IPS DF 4.7 (cell line): Measurements from ENCODE around the gene MNAT1.
"Not testable (repeated sequence)": the region's sequence is repeated elsewhere in the genome, so short reads cannot be mapped to it uniquely, and the experiment has no call there.

Source experiments
- DNase-seq: peaks from one replicate; pipeline ENCODE4 v3.0.0-alpha.2; 2013; ENCODE audit warnings: low spot score; ENCODE audit errors: extremely low read depth

The MNAT1 gene

GRCh38 chr14:60734465-60735242 lies at the start of gene MNAT1:
MNAT1 (plus strand) TSS chr14:60734761; CDS start chr14:60734863, 102 bp downstream.
- no peak for DNase-seq

GRCh38 chr14:60686865-60687264 lies 47.7 kb upstream of the MNAT1 start:
- no peak for DNase-seq

GRCh38 chr14:60691383-60692113 lies 43.0 kb upstream of the MNAT1 start:
- DNase-seq, result no peak

DNA sequence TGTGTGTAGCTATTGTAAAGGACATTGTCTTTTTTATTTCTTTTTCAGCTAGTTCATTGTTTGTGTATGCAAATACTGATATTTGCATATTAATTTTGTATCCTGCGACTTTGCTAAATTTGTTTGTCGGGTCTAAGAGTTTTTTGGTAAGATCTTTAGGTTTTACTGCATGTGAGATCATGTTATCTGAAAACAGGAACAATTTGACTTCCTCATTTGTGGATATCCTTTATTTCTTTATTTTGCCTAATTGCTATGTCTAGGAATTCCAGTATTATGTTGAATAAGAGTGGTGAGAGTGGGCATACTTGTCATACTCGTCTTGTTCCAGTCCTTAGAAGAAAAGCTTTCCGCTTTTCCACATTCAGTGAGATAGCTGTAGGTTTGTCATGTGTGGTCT lies 39.2 kb upstream of the MNAT1 start:
- DNase-seq, result no peak

DNA sequence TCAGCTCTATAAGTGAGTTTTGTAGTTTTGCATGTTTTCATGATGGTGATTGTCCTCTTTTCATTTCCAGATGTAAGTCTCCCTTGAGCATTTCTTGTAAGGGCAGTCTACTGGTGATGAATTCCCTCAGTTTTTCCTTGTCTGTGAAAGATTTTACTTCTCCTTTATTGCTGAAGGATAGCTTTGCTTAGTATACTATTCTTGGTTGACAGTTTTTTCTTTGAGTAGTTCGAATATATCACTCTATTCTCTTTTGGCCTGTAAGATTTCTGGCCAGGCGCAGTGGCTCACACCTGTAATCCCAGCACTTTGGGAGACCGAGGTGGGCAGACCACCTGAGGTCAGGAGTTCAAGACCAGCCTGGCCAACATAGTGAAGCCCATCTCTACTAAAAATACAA lies 34.0 kb upstream of the MNAT1 start:
- no peak for DNase-seq

DNA sequence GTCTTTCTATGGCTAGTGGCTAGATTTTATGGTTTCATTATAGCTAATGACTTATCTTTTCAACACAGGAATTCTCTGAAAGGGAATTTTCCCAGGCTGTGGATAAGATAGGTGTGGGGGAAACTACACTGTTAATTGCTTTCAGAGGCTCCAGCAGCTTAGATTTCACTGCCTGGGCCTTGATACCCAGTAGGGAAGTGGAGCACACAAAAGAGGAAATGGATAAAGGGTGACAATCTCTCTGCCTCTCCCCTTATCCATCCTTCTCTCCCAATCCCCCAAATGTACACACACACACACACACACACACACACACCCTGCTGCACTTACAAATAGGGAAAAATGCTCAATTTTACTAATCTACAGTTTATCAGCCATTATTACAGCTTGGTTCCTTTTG lies 29.5 kb upstream of the MNAT1 start:
- no peak for DNase-seq

GRCh38 chr14:60707858-60708257 lies 26.7 kb upstream of the MNAT1 start:
- no peak for DNase-seq

GRCh38 chr14:60710494-60710893 lies 24.1 kb upstream of the MNAT1 start:
- DNase-seq, result no peak

DNA sequence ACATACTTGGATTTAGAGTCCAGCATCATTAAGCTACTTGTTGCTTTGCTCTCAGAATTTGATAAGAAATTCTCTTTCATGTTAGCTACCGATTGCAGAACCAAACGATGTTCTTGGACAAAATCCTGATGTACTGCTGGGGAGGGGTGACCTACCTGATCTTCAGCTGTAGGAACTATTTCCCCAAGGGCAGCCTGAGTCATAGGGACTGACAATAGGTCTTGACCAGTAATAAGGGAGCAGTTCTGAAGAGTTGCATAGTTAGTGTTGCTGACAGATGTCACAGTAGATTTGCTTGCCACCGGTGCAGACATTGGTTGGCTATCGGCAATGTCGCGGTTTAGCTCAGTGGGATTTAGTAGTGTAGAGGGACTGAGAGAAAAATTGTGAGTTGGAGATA lies 21.0 kb upstream of the MNAT1 start:
- DNase-seq, result no peak

DNA sequence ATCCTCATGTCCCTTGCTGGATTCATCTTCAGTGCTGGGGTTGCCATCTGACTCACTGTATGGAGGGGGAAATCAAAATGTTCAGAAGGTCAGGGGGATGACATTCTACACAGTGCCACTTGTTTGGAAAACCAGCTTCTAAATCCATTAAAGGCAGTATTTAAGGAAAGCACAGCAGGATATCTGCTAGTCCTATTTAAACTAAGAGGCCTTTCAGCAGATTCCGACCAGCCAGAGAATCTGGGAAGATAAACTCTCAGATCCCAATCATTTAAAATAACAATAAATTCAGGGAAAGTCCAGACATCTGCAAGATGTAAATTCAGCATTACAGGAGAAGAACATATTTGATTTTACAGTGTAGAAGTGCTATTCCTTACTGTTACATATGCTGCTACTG lies 14.2 kb upstream of the MNAT1 start:
- no peak for DNase-seq

- DNase-seq, result no peak
Observed at GRCh38 chr14:60720962-60721325, 13.6 kb upstream of the MNAT1 start.

DNA sequence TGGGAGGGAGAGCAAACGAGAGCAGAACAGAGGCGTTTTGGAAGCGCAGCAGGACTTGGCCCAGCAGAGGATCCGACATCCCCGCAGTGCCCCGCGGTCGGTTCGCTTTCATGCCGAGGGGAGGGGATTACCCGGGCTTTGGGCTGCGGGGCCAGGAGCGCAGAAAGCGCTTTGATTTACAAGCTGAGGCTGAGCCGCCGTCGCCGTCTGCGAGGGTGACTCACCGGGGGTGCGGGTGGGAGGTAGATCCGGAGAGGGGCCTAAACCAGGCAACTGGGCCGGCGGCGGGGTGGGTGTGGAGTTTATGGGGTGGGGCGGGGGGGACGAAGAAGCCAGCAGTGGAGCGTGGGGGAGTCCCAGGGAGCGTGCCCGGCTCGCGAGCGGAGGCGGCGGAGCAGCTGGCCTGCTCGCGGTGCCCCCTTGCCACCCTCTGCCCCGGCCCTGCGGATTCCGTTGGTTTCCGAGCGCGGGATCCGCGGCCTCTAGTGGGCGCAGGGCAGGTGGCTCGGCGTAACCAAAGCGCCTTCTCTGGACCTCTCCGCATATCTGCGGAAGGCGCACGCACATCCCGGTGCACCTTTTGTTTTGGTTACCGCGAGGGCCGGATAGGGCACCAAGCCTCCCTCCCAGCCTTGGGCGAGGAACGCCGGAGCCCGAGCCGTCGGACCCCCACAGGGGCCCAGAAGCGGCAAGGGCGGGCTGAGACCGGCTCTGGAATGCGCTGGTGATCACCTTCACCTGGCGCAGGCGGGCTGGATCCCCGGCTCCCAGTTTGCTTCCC lies 13.0 kb upstream of the MNAT1 start:
- DNase-seq, result no peak

DNA sequence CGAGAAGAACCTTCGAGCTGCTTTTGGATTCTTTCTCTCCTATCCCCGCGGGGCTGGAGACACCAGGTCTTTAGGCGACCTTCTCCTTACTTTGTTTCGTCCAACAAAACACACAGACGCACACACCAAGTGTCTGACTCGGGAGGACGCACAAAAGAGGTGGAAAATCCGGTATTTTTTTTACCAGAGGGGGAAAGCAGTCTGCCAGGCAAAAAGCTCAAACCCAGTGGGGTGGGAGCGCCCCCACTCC lies 12.5 kb upstream of the MNAT1 start:
- no peak for DNase-seq

GRCh38 chr14:60722357-60723115 lies 12.0 kb upstream of the MNAT1 start:
- no peak for DNase-seq

DNA sequence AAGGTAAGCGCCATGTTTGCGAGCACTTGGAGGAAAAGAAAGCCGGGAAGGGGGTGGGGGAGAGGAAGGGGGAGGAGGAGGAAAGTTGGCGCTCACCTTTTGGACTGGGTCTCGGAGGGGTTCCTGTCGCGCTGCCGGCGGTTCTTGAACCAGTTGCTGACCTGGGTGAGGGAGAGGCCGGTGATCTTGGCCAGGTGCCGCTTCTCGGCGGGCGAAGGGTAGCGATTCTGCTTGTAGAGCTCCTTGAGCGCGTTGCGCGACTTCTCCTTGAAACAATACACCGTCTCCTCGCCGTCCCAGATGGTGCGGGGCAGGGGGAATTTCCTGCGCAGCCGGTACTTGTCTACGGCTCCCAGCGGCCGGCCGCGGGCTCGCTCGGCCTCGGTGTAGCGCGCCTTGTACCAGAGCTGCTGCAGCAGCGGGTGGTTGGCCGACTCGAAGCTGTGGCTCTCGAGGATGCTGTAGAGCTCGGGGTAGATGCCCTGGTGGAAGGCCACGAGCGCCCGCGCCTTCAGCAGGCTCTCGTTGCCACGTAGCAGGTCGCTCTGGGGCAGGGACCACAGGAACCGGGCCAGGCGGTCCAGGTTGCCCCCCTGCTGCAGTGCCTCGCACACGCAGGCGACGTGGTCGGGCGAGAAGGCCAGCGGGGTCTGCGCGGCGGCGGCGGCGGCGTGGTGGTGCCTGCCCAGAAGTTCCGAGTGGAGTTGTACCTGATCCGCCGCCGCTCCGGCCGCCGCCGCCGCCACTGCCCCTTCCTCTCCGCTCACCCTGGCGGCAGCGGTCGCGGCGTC lies 11.2 kb upstream of the MNAT1 start:
- DNase-seq, result no peak

DNA sequence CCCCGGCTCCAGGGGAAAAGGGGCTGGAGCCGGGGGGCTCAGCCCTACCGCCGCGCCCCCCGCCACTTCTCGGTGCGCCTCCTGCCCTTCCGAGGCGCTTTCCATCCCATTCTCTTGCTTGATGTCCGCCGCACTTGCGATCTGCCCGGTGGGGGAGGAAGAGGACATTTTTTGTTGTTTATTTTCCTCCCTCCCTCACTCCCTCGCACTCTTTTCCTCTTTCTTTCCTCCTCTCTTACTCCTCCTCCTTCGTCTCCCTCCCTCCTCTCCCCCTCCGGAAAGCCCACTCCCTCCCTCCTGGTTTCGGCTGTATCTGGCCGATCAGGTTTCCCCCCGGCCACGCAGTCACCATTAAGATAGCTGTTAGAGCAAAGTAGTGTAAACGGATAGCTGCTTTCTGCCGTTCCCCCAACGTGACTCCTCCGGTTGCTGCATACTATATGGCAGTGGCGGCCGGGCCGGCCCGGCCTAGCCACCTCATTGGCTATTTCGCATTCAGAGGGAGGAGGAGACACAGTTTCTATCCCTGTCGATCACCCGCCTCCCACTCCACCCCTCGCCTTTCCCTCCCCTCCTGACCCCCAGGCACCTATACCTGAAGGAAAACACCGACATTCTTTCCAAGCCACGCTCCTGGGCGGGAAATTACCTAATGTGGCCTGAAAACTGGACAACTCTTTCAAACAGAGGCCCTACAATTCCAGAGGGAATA lies 10.5 kb upstream of the MNAT1 start, which contains the start of gene SIX4:
Gene SIX4 (minus strand): TSS at position 445 of the 712 bp plus-strand sequence. CDS start 277 bp downstream, at position 168.
- no peak for DNase-seq

- DNase-seq, result not testable (repeated sequence)
Observed at GRCh38 chr14:60731291-60731690, 3.3 kb upstream of the MNAT1 start.

- no peak for DNase-seq
Observed at GRCh38 chr14:60732840-60733483, 1.6 kb upstream of the MNAT1 start.

GRCh38 chr14:60735416-60735815 lies 855 bp downstream of the MNAT1 start:
- DNase-seq, result no peak

GRCh38 chr14:60736494-60736893 lies 1.9 kb downstream of the MNAT1 start:
- no peak for DNase-seq
